ENCODE measurements around the gene RBM43.
"Not testable (repeated sequence)": the region's sequence is repeated elsewhere in the genome, so short reads cannot be mapped to it uniquely, and the experiment has no call there.

The RBM43 gene

GRCh38 chr2:151261231-151261976 is at the start of gene RBM43:
TSS of gene RBM43 (minus strand) at chr2:151261863. CDS start at chr2:151261727, 136 bp downstream.
- DNase-seq (ENCODE audit: low read depth), result peak; percentile 94

GRCh38 chr2:151310313-151310712 is 48.6 kb upstream of the RBM43 start:
- not testable (repeated sequence) for DNase-seq (ENCODE audit: low read depth)

GRCh38 chr2:151306621-151307020 is 45.0 kb upstream of the RBM43 start:
- DNase-seq (ENCODE audit: low read depth), result peak; percentile 77

DNA sequence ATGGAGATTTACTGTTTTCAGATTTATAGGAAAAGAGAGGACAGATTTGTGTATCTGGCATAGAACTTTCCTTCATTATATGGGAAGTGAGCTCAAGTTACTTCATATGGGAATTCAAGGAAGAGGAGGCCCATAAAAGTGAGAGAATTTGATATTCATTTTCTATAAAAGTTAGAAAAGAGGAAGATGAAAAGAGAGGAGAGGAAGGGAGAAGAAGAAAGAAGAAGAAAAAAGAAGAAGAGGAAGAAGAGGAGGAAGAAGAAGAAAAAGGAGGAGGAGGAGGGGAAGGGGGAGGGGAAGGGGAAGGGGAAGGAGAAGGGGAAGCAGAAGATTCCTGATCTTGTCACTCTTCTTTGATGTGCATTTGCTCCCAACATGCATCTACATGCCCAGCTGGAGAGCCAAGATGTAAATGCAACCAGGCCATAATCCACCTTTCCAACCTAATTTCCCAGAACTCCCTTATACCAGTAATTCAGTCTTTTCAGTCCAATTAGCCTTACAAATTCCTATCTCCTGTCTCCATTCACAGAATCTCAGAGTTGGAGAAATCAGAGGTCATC is 43.5 kb upstream of the RBM43 start:
- no peak for DNase-seq (ENCODE audit: low read depth)

DNA sequence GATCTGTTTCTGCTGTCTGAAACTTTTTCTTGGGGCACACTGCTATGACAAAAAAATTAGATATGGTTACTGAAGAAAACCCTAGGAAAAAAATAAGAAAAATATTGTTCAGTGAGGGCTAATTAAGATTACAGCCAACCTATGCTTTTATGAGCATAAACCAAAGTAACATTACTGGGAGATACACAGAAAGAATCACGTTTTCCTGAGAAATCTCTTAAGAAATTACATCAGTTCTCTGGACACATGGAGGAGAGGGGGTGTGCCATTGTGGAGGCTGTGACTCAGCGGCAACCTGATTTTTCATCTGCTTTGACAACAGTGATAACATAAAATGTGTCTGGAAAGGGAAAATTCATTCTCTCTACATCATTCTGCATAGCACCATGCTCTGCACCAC is 41.2 kb upstream of the RBM43 start:
- peak; percentile 37 for DNase-seq (ENCODE audit: low read depth)

DNA sequence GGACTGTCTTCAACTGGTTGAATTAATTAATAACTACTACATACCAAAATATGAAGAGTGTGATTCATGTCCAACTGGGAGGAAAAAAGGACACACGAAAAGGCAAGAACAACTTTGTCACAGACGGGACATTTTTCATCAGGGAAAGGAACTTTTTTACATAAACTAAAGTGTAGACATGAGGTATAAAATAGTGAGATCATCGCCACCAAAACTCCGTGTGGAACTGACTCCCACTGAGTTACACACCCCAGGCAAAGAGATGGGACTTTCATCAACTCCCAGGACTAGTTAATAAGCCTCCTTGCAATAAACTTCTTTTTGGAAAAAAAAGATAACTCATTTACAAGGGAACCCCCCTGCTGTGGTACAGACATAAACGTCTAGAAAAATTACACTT is 40.7 kb upstream of the RBM43 start:
- no peak for DNase-seq (ENCODE audit: low read depth)

- DNase-seq (ENCODE audit: low read depth), result no peak
Observed at GRCh38 chr2:151299920-151300539, 38.4 kb upstream of the RBM43 start.

DNA sequence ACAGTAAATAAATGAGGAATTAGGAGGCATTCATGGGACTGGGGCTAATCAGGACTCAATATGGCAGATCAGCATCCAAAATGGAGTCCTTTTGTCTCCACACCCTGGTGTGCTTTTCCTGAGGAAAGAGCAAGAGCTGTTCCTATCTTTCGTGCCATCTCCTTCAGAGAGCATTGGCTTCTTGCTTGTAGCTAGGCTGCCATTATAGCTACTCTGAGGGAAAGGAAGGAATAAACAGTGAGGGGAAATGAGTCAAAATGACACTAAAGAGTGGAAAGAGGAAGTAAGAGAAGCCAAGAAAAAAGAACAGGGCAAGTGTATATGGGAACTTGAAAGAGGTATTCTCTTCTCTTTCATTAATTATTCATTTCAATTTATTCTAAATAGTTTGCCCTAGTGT is 36.2 kb upstream of the RBM43 start:
- peak; percentile 37 for DNase-seq (ENCODE audit: low read depth)

DNA sequence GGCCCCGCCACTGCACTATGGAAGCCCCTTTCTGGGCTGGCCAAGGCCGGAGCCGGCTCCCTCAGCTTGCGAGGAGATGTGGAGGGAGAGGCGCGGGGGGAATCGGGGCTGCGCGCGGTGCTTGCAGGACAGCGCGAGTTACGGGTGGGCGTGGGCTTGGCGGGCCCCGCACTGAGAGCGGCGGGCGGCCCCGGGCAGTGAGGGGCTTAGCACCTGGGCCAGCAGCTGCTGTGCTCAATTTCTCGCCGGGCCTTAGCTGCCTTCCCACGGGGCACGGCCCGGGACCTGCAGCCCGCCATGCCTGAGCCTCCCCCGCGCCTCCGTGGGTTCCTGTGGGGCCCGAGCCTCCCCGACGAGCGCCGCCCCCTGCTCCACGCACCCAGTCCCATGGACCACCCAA is 34.3 kb upstream of the RBM43 start:
- DNase-seq (ENCODE audit: low read depth), result not testable (repeated sequence)

DNA sequence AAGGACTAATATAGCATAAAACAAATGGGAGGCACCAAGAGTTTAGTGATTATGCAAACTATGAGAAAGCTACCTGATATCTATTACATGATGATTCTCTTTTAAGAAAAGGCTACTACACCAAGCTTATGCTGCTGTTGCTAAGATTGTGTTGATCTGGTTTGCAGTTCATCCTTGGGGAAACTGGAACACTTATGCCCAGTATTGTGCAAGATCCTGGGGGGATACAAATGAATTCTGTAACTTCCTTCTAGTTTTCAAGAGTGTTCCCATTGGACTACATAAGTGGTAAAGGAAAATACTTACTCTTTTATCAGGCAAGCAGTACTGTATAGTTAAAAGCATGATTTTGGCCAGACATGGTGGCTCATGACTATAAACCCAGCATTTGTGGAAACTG is 30.9 kb upstream of the RBM43 start:
- no peak for DNase-seq (ENCODE audit: low read depth)

DNA sequence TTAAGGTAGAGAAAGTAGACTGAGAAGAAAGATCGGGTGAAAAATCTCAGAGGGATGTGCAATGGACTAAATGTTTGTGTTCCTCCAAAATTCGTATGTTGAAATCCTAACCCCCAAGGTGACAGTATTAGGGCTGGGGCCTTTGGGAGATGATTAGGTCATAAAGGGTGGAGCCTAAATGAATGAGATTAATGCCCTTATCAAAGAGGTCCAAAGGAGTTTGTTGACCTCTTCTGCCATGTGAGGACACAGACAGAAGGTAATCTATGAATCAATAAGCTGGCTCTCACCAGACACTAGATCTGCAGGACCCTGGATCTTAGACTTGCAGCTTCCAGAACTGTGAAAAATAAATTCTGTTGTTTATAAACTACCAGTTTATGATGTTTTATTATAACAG is 30.5 kb upstream of the RBM43 start:
- DNase-seq (ENCODE audit: low read depth), result no peak

DNA sequence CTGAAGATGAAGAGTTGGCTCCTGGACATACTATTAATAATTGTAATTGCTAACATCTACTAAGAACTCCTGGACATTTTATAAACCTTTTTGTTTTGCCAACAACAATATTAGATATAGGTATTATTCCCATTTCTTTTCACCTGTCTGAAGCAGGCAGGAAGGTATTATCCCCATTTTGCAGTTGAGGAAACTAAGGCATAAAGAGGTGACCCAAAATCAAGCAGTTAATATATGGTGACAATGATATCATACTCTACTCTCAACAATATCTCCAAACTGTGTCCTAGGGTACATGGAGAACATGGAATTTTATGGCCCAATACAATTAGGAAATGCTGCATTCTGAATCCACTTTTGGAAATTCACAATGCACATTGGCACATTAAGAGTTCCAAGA is 29.6 kb upstream of the RBM43 start:
- DNase-seq (ENCODE audit: low read depth), result no peak

DNA sequence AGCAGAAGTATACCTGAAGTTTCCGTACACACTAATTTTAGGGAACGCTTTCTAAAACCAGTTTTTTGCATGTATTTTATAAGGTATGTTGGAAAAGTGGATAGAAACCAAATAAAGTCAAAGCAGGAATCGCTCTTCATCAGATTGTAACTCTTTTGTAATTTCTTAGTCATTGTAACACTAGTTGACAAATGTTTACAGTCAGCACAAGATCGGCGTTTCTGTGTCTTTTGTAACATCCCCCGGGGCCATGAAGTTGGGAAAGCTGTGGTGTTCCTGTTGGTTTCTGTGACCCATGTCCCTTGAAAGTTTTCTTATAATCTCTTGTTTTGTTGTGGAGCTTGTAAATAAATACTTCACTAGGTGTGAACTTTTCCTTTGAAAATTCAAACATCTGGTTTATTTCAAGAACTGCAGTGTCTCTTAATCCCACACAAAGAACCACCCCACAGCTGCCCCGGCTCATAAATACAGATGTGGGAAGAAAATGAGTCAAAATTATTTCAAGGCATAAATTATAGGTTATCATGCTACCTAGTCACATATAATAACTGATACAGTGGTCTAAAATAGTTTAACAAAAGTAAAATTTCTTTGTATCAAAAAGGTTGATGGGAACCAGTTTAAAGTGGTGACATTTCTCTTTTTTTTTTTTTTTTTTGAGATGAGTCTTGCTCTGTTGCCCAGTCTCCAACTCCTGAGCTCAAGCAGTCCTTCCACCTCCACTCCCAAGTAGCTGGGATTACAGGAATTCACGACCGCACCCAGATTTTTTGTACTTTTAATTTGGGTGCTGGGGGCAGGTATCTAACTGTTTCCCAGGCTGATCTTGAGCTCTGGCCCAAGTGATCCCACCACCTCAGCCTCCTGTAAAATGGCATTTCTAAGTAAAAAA is 28.6 kb upstream of the RBM43 start:
- peak; percentile 80 for DNase-seq (ENCODE audit: low read depth)

DNA sequence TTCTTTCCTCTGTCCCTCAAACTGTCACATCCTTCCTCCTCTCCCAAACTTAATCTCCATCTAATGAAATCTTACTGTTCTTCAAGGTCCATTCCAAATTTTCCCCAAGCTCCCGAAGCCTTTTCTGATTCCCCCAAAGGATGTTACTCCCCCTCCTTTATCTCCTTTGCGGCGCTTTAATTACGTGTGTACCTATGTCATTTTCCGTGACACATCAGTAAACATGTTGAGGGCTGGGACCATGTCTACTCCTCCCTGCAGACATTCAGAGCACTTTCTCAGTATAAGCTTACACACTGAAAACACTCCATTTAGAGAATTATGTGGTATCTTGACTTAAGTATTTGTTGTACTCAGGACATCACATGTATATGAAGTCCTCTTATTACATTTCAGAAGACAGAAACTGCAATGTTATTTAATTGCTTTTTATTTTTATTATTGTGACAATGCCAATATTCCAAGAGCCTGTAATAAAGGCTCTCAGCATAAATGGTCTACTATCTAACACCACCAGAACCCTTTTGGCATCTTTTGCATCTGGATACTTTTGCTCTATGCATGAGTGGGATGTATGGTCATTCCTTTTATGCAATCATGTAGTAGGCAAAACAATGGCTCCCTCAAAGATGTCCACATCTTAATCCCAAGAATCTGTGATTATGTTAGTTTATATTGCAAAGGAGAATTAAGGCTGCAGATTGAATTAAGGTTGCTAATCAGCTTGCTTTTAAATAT is 26.0 kb upstream of the RBM43 start:
- DNase-seq (ENCODE audit: low read depth), result no peak

- DNase-seq (ENCODE audit: low read depth), result no peak
Observed at GRCh38 chr2:151282401-151282800, 20.7 kb upstream of the RBM43 start.

DNA sequence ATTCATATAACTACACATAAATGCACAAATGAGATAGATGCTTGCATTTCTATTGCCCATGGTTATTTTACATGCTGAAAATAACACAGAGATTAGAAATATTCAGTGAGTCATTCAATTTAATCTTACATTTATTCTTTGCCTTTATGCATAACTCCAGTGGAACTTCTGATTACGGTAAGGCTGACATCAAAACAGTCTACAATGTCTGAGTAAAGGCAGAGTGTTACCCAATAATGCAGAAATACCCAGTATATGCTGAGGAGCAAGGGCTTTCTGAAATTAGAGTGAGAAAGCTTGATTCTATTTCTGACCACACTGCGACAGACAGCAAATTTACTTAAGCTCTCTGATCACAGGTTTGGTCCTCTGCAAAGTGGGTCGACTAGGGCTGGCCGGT is 18.6 kb upstream of the RBM43 start:
- DNase-seq (ENCODE audit: low read depth), result no peak

DNA sequence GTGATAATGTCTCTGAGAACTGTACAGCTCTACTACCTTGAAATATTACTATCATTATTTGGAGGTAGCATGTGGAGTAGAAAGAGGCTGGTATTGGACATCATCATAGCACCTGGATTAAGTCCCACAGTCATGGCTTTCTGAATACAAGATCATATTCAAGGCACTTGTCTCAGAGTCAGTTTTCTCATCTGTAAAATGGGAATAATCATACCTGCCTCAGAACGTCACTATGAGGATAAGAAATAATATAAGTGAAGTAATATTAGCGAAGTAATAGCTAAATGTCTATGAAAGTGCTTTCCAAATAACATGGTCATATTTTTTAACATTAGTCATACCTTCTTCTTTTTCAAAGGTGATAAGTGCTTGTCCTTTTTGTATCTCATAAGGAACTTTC is 16.8 kb upstream of the RBM43 start:
- no peak for DNase-seq (ENCODE audit: low read depth)

DNA sequence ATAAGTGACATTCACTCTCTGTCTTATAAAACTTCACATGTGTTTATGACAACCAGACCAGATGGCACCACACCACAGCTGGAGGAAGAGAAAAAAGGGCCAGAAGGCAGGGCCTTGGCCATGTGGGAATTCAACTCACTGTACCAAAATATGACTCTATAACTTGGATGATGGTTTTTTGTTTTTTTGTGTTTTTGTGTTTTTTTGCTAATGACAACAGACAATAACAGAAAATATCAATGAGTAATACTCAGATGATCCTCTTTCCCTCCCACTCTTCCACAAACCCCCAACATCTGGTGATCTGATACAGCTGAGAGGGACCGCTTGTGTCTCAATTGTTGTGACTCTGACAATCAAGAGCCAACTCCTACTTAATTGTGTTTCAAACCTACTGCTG is 15.4 kb upstream of the RBM43 start:
- no peak for DNase-seq (ENCODE audit: low read depth)

- DNase-seq (ENCODE audit: low read depth), result no peak
Observed at GRCh38 chr2:151275291-151275690, 13.6 kb upstream of the RBM43 start.

DNA sequence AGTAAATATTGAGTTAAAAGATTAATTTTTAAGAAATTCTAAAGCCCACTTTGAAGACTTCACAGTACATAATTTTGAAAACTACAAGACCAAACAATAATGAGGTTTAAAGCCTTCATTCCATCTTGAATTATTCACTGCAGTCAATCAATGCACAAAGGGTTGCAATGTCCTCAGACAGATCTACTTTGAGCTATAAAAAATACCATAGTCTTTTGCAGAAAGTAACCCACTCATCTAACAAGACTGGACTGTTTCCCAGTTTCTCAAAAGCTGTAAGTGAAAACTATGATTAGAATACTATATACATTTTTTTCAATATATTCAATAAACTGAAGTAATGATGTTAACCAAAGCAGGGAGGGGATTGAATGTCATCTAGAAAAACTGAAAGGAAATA is 10.2 kb upstream of the RBM43 start:
- DNase-seq (ENCODE audit: low read depth), result no peak

- DNase-seq (ENCODE audit: low read depth), result peak; percentile 26
Observed at GRCh38 chr2:151269798-151270568, 8.3 kb upstream of the RBM43 start.

All from ELR (cell line).